Activated CD4-positive, alpha-beta T cell treated with anti-CD3 and anti-CD28 coated beads, Interleukin-2, amount 50 U/mL, for 48 hours (primary cell): ENCODE data around the gene RECQL5.
A peak's percentile ranks its signal among the peaks of the same experiment; 100 is the strongest.

Experiments used
- DNase-seq, 2 experiments: peaks; one replicate each; pipeline ENCODE4 v3.0.0-alpha.2; 2020

RECQL5 gene

DNA sequence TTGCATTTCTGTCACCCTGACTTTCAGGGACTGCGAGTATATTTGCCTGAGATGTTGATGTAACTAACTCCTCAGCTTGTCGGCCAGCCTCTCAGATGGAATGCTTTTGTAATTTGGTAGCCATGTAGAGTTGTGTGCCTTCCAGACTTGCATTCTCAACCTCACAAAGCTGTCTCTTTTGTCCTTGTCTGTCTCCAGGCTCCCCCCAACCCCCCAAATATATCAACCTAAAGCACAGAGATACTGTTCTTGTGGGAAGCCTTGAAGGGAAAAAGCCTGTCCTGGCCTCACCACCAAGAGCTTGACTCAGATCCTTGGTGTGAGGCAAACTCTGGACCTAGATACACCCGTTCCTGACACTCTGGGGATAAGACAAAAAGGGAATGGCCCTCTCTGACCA, 18.5 kb upstream of the RECQL5 start:
- no peak for DNase-seq

DNA sequence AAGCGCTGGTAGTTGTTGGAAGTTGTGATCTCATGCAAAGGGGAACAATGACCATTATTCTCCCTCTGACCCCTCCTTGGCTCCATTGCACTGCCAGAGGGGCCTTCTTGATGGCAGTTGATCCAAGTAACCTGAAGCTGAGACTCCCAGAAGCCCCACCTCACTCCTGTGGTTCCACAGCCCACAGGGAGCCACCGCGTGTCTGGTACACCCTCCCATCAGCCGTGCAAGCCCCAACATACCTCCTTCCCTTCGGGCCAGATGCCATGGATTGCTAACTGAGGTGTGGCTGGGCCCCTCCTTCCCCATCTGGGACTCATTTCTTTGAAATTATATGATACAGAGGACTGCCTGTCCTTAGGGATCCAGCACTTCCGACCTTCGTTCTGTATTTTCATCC, 18.0 kb upstream of the RECQL5 start:
- DNase-seq = no peak

DNA sequence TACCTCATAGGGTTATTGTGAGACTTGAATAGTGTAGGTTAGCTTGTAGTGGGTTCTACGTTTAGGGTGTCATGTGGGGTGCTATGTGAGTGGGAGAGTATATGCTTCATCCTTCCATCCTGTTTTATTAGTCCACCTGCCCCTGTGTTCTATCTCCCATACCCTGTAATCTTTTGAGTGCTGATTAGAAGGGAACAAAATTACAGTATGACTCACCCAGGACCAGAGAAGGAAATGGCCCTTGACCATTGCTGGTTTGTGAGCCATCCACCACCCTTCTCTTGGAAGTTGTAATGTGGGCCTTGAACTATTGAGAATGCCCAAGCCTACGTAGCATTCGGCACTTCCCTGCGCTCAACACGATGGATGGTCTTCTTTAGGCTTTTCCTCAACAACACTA, 17.3 kb upstream of the RECQL5 start:
- no peak for DNase-seq

DNA sequence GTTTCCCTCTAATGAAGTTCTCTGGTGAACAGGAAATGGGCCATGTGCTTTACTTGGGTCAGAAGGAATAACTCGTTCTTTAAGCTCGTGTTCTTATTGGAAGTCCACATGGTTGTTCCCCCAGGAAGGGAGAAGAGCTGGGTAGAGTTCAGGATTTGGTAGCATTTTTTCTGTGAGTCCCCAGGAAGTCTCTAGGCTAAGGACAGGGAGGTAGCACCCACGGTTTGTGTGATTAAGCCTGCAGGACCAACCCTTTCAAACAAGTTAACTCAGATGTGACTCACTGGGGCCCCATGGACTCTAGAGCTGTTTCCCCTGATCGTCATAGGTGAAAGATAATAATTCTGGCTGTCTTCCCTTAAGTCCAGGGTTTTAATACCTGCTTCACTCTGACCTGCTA, 16.6 kb upstream of the RECQL5 start:
- DNase-seq = no peak

DNA sequence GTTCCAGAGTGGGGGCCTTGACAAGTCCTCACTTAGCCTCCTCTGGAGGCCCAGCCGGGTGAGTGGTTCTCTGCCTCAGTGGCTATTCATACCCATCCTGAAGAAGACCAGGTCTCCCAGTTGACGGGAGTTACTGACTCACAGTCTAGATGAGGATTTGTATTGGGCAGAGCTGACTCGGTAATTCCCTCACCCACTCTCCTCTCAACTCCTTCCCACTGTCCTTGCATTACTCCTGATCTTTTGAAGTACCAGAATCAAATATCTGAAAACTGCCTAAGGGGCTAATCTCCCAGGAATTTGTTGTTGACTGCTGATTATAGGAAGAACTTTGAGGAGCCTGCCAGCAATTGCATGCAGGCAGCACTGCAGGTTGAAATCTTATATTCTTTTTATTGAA, 14.3 kb upstream of the RECQL5 start:
- DNase-seq = no peak

DNA sequence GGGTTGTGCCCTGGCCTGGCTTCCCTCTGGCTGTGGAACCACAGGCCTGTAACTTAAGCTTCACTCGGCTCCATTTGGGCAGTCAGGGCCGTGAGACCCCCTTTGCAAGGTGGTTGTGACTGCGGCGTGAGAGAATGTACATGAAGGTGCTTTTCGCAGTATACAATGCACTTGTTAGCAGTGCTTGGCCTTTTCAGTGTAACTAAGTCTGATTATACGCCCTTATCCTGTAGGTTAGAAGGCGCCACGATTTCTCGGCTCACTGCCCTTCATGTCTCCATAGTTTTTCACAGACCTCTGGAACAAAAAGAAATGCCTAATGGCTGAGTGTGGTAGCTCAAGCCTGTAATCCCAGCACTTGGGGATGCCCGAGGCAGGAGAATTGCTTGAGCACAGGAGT, 13.5 kb upstream of the RECQL5 start:
- DNase-seq = no peak

DNA sequence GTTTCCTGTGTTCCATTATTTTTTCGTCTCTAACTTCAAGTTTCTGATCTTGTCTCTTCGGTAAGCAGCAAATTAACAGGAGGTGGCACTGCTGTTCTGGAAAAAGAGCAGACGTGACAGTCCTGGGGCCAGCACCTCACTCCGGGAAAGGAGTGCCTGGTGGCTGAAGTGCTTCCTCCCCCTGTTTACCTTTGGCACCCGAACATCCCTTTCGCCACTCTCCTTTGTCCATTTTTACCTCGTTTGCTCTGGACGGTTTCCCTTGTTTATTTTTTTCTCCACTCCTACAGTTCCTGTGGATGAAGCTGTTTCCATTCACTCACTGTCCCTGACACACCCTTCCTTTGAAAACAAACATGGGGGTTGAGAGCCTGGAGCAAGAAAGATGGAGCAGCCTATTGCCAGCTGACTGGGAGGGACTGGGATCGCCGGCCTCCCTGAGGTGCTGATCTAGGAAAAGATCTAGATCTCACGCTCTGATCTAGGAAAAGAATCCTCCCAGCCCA, 12.8 kb upstream of the RECQL5 start:
- no peak for DNase-seq

DNA sequence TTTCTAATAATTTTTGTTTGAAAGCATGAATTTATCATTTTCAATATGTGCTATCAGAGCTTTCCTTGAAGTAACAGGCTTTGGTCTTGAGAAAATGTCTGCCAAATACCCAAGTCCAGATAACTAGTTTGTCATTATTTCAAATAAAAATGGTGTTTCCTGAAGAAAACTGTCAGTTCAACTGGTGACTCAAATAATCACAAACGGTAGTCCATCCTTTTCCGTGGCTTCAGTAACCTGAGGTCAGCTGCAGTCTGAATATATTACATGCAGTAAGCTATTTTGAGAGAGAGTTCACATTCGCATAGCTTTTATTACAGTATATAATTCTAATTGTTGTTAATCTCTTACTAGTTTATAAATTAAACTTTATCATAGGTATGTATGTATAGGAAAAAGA, 9.5 kb upstream of the RECQL5 start:
- no peak for DNase-seq

DNA sequence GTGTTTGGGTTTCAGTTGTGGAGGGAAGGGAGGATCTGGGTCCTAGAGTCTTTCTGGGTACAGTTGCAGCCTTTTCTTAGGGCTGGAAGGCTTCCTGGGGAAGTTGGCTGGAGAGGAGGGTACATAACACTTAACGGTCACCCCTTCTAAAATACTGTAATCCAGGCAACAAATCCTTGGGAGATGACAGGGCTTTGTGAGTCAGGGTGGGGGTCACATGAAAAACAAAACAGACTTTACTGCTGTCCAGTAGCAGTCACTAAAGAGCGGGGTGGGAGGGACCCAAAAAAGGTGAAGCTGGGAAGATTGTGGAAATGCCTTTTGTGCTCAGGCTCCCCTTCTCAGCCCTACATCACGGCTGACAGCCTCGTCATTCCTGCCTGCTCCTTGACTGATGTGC, 6.5 kb upstream of the RECQL5 start:
- no peak for DNase-seq

DNA sequence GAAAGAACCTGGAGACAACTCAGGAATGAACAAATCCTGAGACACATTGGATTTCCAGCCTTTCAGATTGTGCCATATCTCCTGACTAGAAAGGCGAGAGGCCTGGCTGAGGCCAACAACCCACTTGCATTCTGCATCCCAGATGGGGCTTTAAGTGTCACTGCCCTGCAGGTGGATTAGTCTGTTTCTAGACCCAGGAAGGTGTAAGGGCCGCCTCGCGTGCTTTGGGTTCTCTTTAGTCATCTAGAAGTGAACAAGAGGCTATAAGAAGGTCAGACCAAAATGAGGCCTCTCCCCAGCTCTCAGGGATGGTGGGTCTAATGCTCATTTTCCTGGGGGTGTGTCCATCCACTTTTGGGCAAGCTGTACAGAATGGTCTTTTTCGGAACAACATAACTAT, 5.1 kb upstream of the RECQL5 start:
- DNase-seq = no peak

DNA sequence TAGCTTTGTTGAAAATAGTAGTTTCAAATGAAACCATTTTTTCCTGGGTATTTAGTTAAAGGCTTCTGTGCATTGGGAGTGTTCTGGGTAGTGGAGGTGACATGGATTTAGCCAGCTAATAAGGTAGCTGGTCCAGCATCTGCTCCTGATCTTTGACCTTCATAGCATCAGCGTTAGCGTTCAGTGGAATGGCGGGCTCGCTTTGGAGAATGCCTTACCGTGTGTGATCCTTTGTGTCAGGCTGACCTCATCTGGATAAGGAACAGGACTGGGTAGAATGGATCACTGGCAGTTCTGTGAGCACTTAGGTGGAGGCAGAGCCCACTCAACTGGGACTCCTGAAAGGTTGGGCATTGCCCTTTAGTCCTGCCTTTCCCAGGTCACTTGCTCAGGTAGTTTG, 3.9 kb upstream of the RECQL5 start:
- no peak for DNase-seq

DNA sequence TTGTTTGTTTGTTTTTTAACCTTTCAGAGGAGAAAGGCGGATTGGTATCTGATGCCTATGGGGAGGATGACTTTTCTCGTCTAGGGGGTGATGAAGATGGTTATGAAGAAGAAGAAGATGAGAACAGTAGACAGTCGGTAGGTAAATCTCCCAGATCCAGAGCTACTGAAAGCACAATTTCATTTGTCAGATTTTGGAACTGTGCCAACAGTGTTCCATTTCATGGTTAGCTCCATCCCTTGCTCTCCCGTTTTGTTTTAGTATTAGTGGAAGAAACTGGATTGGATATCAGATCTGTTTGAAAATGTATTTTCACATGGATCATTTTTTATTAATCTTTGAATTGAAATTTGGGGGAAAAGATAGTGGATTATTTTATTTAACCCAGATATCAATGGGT, 1.5 kb upstream of the RECQL5 start:
- DNase-seq = no peak

DNA sequence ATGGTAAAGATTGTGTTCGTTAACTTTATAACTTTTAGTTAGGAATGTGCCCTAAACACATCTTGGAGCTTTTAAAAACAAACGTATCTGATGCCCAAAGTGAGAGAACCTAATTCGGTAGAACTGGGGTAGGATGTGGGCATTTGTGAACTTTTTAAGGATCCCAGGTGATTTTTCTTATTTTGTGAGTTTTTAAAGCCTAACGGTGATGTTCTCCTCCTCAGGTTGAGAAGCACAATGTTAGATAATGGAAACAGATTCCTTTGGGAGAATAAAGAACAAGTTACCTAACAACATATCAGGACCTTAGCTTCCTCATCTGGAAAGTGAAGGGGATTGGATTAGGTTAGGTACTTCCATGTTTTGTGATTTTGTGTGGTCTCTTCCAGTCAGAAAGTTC, 871 bp upstream of the RECQL5 start:
- no peak for DNase-seq

DNA sequence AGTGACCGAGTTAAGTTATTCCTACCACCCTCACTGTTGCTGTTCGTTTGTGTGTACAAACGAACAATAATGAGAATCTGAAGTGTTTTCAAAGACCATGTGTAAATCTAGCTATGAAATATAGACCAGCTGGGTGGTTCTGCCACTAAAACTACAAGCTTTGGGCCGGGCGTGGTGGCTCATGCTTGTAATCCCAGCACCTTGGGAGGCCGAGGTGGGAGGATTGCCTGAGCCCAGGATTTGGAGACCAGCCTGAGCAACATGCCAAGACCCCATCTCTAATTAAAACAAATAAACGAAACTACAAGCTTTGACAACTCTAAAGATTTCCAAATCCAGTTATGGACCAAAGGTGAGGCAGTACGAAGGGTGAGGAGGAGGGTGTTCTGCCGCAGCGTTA, 973 bp downstream of the RECQL5 start:
- no peak for DNase-seq

DNA sequence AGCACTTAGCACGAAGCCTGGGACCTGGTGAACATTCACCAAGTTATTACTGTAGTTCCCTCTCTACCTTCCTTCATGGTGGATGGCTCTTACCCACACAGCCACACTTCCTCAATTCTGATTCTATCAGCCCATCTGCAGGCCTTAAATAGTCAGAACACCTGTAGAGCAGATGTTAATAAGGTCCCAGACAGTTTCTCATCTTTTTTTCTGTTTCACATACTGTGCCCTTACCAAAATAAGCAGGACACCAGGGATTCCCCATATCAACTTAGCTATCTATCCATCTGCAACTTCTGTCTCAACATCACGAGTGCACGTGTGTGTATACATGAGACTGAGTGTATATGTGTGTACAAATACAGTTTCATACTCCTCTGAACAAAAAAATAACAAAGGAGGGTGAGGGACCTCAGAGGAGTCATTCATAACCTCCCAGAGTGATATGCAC, 2.8 kb downstream of the RECQL5 start:
- no peak for DNase-seq

DNA sequence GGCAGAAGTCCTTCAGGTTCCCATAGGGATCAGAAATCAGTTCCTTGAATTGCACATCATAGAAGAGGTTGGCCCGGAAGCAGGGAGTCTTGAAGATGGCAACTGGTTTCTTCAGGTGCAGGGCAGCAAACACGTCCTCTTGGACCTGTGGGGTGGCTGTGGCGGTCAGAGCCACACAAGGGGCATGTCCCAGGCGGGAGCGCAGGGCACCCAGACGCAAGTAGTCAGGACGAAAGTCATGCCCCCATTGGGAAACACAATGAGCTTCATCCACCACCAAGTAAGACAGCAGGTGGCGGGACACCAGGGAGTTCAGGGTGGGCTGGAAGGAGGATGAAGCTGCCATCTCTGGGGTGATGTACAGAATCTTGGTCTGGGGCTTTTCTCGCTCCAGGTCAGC, 4.4 kb downstream of the RECQL5 start:
- no peak for DNase-seq

DNA sequence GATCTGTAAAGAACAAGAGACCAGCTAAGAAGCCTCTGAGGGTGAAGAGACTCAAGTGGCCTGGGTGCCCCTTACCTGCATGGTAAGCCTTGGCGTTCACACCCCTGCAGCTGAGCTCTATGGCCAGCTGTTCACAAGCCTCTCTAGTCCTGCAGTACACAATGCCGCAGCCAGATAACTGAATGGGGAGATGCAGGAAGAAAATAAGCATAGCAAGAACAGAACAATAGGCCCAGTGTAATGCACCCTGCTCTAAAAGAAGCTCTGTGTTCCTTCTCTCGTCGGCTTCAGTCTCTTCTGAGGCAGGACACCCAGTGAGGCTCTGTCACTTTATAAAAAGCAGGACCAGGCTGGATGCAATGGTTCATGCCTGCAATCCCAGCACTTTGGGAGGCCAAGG, 5.4 kb downstream of the RECQL5 start:
- DNase-seq = no peak

DNA sequence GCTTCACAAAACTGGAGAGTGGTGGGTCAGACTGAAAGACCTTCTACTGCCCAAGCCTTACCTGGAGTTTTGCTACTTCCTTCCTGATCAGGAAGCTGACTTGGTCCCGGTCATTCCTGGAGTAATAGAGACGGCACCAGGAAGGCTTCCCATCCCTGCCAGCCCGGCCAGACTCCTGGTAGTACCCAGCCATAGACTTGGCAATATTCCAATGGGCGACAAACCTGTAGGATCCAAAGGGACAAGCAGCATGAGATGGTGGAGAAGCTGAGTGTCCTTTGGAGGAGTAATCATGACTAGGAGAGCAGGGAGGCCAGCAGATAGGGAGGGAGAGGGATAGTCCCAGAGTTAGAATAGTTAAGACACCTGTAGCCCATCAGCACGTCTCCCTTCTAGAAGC, 8.7 kb downstream of the RECQL5 start:
- no peak for DNase-seq

DNA sequence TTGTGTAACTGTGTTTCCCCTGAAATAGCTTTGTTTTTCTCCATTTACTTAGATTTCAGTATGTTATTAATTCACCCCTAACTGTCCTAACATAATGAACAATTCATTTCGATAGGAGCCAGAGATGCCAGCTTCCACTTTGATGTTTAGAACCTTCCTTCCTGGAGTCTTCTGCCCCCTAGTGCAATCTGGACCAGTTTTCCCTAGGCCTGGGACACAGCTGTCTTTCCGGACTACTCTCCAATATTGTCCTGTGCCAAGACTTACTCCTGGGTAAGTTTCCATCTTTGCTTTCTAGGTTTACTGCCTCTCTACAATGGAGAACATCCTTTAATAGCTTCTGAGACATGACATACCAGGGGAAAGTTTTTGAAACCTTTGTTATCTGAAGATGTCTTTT, 12.8 kb downstream of the RECQL5 start:
- DNase-seq = no peak

DNA sequence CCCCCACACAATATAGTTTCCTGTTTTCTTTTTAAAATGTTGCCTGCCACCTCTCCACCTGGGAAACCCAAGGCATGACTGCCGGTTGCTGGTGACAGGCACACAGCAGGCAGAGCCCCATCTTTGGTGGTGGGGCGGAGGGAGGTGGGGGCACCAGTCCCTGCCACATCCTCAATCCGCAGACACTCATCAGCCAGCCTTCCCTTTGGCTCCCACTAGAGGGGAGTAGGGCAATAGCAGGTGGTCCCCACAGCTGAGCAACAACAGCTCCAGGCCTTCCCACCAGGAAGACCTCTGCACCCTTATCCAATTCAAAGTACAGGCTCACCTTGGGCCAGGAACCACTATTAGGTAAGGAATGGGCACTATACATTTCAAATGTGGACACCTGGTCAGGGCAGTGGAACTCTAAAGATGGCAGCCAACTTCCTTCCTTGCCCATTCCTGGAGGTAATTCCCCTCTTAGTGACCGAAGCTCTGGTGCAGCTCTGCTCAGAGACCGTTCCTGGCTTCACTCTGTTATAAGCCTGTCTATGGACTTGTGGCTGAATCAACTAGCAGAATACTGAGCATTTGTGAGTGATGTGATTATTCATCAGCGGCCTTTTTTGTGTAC, 13.9 kb downstream of the RECQL5 start:
- DNase-seq = peak; percentile 13 to 29

DNA sequence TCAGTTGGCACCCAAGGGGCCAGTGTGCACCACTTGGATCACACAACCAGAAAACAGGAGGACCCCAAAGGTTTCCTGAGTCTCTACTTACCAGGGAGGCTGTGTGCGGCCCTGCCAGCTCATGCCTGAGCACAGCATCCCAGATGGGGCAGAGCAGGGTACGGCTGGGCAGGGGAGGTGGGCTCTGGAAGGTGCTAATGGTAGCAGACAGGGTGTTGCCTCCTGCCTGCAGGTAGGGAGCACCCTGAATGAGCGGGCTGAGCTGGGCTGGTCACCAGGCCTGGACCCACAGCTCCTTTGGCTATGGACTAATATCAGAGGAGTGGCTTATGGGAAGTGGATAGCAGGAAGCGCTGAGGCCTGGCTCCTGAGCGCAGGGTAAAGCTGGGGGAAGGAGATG, 14.6 kb downstream of the RECQL5 start:
- no peak for DNase-seq

DNA sequence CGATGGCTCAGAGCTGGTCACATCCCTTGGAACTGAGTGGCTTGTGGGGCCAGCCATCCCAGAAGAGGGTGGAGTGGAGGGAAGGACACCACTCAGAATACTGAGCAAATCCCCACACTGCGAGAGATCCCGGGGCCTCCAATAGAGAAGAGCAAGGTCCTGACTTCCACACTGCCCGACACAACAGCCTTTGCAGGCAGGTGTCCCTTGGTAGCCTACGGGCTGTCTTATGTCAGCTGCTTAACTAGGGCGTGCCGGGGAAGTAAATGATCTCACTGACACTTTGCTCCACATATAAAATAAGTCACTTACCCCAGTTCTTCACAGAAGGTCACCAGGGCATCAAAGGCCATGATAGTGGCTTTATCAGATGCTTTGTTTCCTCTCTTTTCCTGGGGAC, 16.1 kb downstream of the RECQL5 start:
- DNase-seq = no peak

DNA sequence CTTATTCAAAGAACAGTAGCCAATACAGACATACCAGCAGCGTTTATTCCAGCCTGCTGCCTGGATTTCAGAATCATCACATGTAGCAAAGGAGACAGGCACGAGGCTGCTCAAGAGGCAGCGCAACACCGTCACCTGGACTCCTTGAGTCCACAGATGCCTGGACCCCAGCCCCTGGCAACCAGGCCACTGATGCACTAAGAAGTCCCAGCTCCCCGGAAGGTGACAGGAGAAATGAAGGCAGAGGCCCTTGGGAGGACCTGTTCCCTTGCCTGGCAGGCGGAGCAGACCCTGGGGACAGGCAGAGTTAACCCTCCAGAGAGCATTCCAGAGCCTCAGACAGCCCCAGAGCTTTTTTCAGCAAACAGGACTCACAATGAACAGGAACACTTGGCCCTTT, 17.3 kb downstream of the RECQL5 start:
- no peak for DNase-seq

DNA sequence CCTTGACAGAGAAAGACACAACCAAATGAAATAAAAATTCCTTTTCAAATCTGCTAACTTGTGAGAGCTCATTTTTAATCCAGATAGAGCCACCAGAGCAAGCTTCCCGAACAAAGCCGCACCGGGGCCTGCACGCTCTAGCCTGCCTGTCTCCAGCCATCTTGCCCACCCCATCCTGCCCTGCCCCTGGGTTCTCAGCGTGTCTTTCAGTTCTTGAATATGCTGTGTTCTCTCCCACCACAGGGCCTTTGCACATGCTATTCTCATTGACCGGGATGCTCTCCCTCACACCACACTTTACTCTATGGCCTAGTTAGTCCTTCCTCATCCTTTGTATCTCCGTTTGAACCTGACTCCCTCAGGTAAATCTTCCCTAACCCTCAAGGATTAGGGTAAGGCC, 19.0 kb downstream of the RECQL5 start:
- no peak for DNase-seq

DNA sequence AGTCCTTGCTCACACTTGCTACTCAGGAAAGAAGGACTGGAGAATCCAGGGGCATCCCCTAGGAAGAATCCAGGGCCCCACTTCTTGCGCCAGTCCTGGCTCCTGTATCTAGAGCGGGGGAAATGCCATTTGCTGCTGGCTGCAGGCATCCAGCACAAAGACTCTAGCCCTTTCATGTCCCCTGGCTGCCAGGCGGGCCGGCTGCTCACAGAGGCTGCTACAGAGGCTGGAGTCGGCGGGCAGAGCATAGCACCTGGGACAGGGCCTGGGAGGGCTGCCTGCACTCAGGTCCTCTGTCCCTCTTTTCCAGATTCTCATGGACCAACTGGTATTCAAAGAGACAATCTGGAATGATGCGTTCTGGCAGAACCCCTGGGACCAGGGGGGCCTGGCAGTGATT, 19.9 kb downstream of the RECQL5 start:
- no peak for DNase-seq

DNA sequence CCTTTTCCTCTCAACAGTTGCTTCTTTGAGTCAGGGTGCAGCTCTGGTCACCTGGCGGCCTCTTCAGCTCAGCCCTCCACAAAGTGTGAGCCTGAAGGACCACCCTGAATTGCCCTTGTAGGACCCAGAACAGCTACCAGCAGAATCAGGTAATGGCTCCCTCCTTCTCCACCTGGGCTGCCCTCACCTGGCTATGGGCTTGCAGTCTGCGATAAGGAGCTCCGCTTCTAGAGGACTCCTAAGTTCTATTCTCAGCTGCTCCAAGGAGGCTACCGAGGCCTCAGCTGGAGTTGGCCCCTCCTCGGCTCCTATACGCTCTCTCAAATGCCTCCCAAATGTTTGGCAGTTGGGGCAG, 20.3 kb downstream of the RECQL5 start:
- DNase-seq = no peak
